HG03097 (cell line): ENCODE results near the gene FMR1NB.

Experiments
- ATAC-seq: cut with Tn5 transposase; IDR thresholded peaks from one replicate; pipeline ENCODE4 v1.9.1; 2021; ENCODE audit not compliant: unreplicated experiment, low FRiP score

Gene FMR1NB, protein sequence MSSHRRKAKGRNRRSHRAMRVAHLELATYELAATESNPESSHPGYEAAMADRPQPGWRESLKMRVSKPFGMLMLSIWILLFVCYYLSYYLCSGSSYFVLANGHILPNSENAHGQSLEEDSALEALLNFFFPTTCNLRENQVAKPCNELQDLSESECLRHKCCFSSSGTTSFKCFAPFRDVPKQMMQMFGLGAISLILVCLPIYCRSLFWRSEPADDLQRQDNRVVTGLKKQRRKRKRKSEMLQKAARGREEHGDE

GRCh38 chrX:147981038-147981752 lies at the start of gene FMR1NB:
Gene FMR1NB, plus strand, starts transcription at chrX:147981337. Its CDS starts 66 bp downstream, at chrX:147981403.
- no peak for ATAC-seq

- no peak for ATAC-seq
Measured at GRCh38 chrX:147933815-147934214, 47.3 kb upstream of the FMR1NB start.

DNA sequence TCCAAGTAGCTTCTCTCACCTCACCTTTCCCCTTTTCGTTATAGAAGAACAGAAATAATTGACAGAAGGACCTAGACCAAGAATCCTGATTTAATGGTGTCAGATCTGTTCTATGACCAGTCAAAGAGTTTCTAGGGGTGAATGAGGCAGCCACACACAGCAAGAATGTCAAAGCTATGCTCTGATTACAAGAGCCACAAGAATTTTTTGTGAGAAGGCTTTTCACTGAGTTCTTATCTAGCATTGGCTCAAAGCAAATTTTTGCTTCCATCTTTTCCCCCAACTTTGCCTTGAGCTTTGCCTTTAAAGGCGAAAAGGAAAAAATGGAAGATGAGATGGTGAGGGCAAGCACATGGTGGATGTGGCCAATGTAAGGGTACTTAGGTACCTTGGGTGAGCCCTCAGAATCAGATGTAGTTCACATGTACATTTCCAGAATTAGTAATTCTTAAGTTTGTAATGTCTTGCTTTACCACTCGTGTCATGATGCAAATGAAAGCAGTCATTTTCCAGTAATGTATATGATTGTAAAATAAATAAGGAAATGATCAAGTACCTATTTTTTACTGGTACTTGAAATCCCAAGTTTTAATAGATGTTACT lies 45.9 kb upstream of the FMR1NB start:
- ATAC-seq = no peak

DNA sequence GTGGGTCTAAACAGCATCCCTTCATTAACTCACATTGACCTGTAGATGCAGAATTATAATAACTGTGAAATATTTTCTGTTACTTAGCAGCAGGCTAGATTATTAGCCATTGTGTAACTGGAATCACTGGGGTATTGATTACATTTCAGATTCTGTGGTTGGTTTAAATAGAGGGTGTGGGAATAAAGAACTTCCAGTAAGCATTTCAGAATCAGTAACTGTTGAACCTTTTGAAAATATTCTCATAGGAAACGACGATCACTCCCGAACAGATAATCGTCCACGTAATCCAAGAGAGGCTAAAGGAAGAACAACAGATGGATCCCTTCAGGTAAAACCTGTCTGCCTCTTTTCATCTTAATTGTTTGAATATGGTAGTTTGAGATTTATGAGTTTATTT lies 35.9 kb upstream of the FMR1NB start:
- no peak for ATAC-seq

GRCh38 chrX:147948531-147948930 lies 32.6 kb upstream of the FMR1NB start:
- ATAC-seq = no peak

DNA sequence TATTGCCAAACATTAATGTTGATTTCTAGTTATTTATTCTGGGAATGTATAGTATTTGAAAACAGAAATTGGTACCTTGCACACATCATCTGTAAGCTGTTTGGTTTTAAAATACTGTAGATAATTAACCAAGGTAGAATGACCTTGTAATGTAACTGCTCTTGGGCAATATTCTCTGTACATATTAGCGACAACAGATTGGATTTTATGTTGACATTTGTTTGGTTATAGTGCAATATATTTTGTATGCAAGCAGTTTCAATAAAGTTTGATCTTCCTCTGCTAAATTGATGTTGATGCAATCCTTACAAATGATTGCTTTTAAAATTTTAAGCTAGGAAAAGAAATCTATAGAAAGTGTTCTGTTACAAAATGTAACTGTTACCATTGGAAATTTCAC lies 30.8 kb upstream of the FMR1NB start:
- no peak for ATAC-seq

GRCh38 chrX:147953976-147954375 lies 27.2 kb upstream of the FMR1NB start:
- no peak for ATAC-seq

DNA sequence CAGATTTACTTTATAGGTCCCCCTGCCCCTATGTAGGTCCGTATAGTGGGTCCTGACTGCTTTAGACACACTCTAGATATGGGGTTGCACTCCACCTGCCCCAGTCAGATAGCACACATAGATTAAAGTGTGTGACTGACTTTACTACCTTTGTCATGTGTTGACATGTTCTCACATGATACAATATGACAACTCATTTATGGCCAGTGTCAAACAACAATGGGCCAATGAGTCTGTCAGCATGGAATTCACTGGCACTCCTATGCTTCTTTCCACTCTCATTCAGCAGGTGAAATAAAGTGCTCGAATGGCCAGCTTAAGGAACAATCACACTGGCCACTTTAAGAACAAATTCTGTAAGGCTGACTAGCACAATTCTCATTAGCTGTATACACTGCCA lies 23.8 kb upstream of the FMR1NB start:
- ATAC-seq = no peak

GRCh38 chrX:147958291-147958690 lies 22.8 kb upstream of the FMR1NB start:
- ATAC-seq = no peak

DNA sequence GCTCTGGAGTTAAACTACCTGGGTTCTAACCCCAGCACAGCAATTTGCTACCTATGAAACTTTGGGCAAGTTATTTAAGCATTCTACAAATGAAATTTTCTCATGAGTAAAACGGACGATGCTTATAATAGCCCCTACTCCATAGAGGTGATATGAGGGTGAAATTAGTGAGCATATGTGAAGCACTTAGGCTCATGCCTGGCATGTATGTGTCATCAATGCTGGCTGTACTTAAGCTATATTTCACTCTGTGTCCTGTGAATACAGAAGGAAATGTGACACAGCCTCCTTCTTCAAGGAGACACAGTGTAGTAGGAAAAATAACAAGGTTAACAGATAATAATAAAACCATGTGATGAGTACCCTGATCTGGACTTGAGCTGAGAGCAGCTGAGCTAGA lies 20.4 kb upstream of the FMR1NB start:
- no peak for ATAC-seq

DNA sequence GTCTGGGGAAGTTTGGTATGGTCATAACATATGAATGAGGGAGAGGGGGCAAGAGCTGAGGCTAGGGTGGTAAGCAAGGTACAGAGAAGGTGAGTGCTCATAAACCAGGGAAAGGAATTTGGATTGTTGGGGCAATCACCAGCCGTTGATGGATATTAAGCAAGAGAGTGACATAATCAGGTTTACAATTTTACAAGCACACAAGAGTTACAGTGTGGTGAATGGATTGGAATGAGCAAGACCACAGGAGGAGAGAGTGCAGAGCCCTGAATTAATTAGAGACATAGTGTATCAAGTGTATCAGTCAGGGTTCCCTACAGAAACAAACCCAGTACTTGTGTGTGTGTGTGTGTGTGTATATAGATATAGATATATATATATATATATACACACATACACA lies 18.7 kb upstream of the FMR1NB start:
- no peak for ATAC-seq

GRCh38 chrX:147978931-147979330 lies 2.2 kb upstream of the FMR1NB start:
- no peak for ATAC-seq

GRCh38 chrX:148020329-148020728 lies 39.2 kb downstream of the FMR1NB start:
- ATAC-seq = no peak

- ATAC-seq = peak; percentile 80
Measured at GRCh38 chrX:148024425-148025148, 43.5 kb downstream of the FMR1NB start.

DNA sequence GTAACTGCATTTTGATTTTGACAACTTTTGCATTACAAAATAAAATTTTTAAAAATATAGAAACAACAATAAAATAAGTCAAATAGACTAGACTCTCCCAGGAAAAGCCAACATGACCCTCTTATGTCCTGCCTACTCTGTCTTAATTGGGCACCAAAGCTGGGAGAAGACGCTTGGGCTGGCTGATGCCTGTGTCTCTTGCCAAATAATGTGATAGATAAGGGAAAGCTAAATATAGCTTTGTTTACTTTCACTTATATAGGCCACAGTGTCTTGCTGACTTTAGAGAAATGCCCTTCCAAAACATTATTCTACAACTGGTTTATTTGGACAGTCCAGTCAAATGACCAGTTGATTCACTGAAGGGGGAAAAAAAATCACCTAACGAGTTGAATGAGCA lies 54.2 kb downstream of the FMR1NB start:
- ATAC-seq = no peak

DNA sequence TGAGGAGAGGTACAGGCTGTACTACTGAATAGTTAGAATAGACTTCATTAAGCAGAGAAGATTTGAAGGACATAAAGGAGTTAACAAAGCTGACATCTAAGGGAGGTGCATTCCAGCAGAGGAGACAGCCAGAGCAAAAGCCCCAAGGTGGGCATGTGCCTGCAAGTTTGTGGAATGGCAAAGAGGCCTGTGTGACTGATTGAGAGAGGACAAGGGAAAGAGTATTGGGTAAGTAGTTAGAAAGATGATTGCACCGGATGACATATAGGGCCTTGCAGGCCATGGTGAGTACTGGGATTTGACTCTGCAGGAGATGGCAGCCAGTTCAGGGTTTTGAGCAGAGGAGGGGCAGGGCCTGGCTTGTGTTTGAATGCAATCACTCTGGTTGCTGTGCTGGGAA lies 55.9 kb downstream of the FMR1NB start:
- no peak for ATAC-seq

- ATAC-seq = no peak
Measured at GRCh38 chrX:148043271-148043855, 62.2 kb downstream of the FMR1NB start.

GRCh38 chrX:148047200-148047599 lies 66.1 kb downstream of the FMR1NB start:
- no peak for ATAC-seq

DNA sequence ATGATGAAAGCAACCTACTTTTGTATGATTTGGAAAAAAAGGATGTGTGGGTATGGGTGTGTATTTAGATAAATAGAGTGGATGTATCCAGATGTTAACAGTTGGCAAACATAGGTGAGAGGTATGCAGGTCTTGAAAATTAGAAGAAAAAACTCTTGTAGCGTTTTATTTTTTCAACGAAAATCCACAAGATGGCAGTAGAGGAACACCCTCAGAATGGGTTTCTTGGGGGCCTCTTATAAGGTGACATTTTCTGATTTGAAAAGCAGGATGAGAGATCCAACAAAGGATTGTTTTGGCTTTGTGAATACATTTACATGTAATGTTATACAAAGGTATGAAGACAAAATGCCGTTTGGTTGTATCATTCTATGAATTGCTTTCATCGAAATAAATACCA lies 68.3 kb downstream of the FMR1NB start:
- no peak for ATAC-seq

DNA sequence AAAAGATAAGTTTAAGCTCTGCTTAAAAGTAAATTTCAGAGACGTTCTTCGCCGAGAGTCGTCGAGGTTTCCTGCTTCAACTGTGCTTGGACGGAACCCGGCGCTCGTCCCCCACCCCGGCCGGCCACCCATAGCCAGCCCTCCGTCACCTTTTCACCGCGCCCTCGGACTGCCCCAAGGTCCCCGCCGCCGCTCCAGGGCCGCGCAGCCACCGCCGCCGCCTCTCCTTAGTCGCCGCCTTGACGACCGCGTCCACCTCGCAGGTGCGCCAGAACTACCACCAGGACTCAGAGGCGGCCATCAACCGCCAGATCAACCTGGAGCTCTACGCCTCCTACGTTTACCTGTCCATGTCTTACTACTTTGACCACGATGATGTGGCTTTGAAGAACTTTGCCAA lies 70.8 kb downstream of the FMR1NB start:
- ATAC-seq = no peak

DNA sequence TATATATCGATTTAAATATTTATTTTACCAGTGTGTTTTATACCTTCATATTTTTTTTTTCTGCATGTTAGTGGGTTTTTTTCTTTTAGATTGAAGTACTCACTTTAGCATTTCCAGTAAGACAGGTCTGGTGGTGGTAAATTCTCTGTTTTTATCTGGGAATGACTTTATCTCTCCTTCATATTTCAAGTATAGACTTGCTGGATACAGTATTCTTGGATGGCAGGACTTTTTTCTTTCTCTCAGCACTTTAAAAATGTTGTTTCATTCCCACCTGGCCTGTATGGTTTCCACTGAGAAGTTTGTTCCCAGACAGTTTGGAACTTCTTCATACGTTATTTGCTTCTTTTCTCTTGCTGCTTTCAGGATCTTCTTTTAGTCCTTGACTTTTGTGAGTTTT lies 86.1 kb downstream of the FMR1NB start:
- no peak for ATAC-seq
